MM.1S (cell line): ENCODE measurements around the gene SNRNP27.

Experiments
- CTCF ChIP-seq: fragments of 300-600 bp; sonication (generic); IDR thresholded peaks from 2 replicates; pipeline ENCODE4 v1.5.1; 2016; ENCODE audit warnings: antibody characterized with exemption, low read length, mixed read lengths
- EZH2phosphoT487 ChIP-seq: fragments of 300-600 bp; sonication (generic); IDR thresholded peaks from 2 replicates; pipeline ENCODE4 v1.6.1; 2018; ENCODE audit warnings: antibody characterized with exemption, low read length

GRCh38 chr2:69907216-69907615 lies 13.5 kb downstream of the SNRNP27 start:
- no peak for TF ChIP-seq CTCF
- no peak for TF ChIP-seq EZH2phosphoT487
